ENCODE data around the gene THAP10. TPM values are rescaled to one million over a fixed set of nuclear protein-coding genes. Genes with fewer than 3 reads are reported as not detected.

THAP10 gene
- total and polyA plus RNA-seq, 2 experiments from 2014 or later = 5.7 to 8.2 TPM

- Mint-ChIP-seq H3K27me3 (ENCODE audit: insufficient read depth, low read depth, poor library complexity) (no peaks in the 10 kb centered on the region), H3K4me1 (no peaks in the 10 kb centered on the region), H3K9me3 (no peaks in the 10 kb centered on the region; the same call in 2 of the 3 replicates), H3K36me3 (ENCODE audit: low read depth) (peaks cover 11% of the 10 kb centered on the region; the same call in 2 of the 3 replicates), H3K27ac (no peak overlapping the region), H3K4me3 (no peak overlapping the region)
- no peaks in the 10 kb centered on the region for H3K4me1 ChIP-seq (ENCODE audit: insufficient read depth)
- H4K20me1 ChIP-seq (replicated peaks; ENCODE audit: insufficient read depth) = no peaks in the 10 kb centered on the region
- no peaks in the 10 kb centered on the region for H3F3A ChIP-seq (replicated peaks; ENCODE audit: low read depth)
- no peak overlapping the region for H2AFZ ChIP-seq
- DNase-seq (ENCODE audit: low spot score) = no peak
- H3K4me2 ChIP-seq = no peak overlapping the region
- ATAC-seq = no peak
- no peaks in the 10 kb centered on the region for H3K27me3 ChIP-seq (ENCODE audit: insufficient read depth)
- TF ChIP-seq JUNB (IDR thresholded peaks at IDR 0.05; ENCODE audit: unreplicated experiment) (no peak), NANOG (IDR thresholded peaks at IDR 0.05; ENCODE audit: borderline replicate concordance) (no peak), EZH2 (IDR thresholded peaks at IDR 0.05; ENCODE audit: low read depth, unreplicated experiment) (no peak), STAT1 (IDR thresholded peaks at IDR 0.05; ENCODE audit: unreplicated experiment) (no peak), CTCF (conservative IDR thresholded peaks at IDR 0.05; ENCODE audit: low read depth in 2 of 2) (no peak), ZNF114 (CRISPR knock-in tag; IDR thresholded peaks at IDR 0.05) (no peak), ZNF462 (CRISPR knock-in tag; IDR thresholded peaks at IDR 0.05) (no peak), CREB1 (CRISPR knock-in tag; IDR thresholded peaks at IDR 0.05; ENCODE audit: low read depth) (no peak), EZH2phosphoT487 (IDR thresholded peaks at IDR 0.05; ENCODE audit: unreplicated experiment) (no peak), POLR2AphosphoS5 (IDR thresholded peaks at IDR 0.05; ENCODE audit: low read depth) (no peak), ZNF331 (CRISPR knock-in tag; IDR thresholded peaks at IDR 0.05; ENCODE audit: low read depth) (no peak), ETS1 (IDR thresholded peaks at IDR 0.05) (no peak), REST (IDR thresholded peaks at IDR 0.05; ENCODE audit: unreplicated experiment) (no peak)
- H3K36me3 ChIP-seq (ENCODE audit: insufficient read depth) = no peaks in the 10 kb centered on the region
- H3K4me3 ChIP-seq = no peak overlapping the region
- no peaks in the 10 kb centered on the region for H3K9me2 ChIP-seq (ENCODE audit: insufficient read depth)
- no peak overlapping the region for H3K27ac ChIP-seq (ENCODE audit: low read depth)
- H3K79me2 ChIP-seq (replicated peaks; ENCODE audit: insufficient read depth) = no peaks in the 10 kb centered on the region
Measured at GRCh38 chr15:70912187-70912586, 20.0 kb upstream of the THAP10 start.

All from GM23338 (cell line).